Activated CD4-positive, CD25-positive, alpha-beta regulatory T cell treated with anti-CD3 and anti-CD28 coated beads, Interleukin-2, amount 50 U/mL, for 72 hours (primary cell): ENCODE measurements around the gene UBXN2A.

Experiments used
- DNase-seq: peaks from one replicate; pipeline ENCODE4 v3.0.0; 2021

Gene UBXN2A, protein sequence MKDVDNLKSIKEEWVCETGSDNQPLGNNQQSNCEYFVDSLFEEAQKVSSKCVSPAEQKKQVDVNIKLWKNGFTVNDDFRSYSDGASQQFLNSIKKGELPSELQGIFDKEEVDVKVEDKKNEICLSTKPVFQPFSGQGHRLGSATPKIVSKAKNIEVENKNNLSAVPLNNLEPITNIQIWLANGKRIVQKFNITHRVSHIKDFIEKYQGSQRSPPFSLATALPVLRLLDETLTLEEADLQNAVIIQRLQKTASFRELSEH

DNA sequence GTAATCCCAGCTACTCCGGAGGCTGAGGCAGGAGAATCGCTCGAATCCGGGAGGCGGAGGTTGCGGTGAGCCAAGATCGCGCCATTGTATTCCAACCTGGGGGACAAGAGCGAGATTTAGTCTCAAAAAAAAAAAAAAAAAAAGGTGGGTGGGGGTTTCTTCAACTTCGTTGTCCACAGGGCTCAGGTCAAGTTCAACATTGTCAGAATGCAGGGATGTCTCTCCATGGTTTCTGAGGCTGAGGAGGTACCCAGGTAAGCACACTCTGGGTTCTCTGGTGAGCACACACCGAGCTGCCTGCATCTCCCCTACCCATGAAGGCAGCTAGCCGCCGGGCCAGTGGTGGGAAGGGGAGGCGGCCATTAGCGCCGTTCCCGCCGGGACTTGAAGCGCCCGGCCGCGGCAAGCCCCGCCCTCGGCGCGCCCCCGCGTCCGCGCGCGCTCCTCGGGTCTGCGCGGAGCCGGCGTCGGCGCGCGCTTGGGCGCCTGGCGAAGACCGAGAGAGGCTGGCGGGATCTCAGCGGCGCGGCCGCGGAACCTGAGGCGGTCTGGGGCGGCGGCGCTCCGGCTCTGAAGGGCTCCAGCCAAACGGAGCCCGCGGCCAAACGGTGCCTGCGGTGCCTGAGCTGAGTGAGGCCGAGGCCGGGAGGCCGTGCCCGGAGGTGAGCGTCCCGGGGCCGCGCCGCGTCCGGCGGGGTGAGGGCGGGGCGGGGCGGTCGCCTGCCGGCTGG lies at the start of gene UBXN2A:
Gene UBXN2A, plus strand, starts transcription at position 477 of the 731 bp plus-strand sequence. CDS start 17,852 bp downstream, outside the sequence.
- peak; percentile 83 for DNase-seq

DNA sequence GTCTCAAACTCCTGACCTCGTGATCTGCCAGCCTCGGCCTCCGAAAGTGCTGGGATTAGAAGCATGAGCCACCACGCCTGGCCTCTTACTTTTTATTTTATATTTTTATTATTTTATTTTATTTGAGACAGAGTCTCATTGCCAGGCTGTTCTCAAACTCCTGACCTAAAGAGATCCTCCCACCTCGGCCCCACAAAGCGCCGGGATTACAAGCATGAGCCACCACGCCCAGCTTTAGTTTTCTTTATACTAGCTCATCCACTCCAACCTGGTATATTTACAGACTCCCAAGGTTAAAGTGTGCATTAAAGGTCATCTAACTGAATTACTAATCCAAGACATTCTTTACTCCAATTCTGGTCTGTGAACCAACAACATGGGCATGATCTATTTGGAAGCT lies 40.1 kb upstream of the UBXN2A start:
- DNase-seq, result no peak

DNA sequence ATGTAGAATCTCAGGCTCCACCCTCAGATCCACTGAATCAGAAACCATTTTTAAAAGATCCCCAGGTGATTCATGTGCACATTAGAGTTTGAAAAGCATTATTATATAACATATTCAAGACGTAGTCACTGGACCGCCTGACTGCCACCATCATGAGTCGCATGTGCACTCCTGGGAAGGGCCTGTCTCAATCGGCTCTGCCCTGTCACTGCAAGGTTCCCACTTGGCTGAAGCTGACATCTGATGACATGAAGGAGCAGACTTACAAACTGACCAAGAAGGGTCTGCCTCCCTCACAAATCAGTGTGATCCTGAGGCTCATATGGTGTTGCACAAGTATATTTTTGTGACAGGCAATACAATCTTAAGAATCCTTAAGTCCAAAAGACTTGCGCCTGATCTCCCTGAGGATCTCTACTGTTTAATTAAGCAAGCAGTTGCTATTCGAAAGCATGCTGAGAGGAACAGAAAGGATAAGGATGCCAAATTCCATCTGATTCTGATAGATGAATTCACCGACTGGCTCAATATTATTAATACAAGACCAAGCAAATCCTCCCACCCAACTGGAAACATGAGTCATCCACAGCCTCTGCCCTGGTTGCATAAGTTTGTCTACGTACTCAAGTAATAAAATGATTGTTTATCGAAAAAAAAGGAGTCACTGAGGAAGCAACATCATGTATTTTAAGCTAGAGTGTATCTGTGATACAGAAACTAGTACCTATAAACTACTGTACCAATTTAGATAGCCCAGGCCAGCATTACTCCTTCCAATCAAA lies 39.5 kb upstream of the UBXN2A start:
- no peak for DNase-seq

DNA sequence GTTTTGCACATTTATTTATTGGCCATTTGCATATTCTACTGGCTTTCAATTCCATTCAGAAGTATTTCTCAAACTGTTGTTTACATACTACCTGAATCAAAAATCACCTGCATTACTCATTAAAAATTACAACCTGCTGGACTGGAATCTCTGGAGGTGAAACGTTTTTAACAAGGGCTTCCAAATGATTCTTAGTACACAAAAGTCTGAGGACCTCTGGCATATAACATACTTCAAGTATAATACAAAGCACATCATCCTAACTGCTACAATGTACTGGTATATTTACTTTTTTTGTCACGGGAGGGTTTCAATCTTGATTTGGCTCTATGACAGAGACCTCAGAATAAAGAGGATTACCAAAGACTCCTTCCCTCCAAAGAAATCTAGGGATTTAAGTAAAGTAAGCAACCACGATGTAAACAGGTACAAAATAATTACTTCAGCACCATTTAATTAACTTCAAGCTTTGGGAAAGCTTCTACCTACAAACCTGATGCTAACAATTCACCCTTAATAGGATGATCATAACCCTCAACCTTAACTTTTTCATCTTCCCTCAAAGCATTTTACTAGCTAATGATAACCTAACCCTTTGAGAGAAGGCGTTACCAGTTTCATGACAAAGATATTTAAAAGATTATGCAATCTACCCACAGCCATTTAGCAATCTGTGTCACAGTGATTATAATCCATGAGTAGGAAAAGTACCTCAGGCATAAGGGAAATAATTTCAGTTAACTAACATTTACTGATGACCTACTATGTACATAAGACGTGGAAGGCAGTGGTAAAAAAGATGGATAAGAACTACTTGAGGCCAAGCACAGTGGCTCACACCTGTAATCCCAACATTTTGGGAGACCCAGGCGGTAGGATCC lies 38.1 kb upstream of the UBXN2A start:
- no peak for DNase-seq

DNA sequence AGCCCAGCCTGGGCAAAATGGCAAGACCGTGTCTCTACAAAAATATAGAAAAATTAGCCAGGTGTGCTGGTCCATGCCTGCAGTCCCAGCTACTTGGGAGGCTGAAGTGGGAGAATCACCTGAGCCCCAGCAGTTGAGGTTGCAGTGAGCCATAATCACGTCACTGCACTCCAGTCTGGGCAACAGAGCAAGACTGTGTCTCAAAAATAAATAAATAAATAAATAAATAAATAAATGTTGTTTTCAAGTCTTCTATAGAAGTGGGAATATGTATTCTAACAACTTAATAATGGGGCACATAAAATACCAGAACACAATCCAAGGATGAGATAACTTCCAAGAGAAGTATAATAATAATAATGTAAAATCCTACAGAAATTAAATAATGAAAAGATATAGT lies 37.2 kb upstream of the UBXN2A start:
- DNase-seq, result no peak

DNA sequence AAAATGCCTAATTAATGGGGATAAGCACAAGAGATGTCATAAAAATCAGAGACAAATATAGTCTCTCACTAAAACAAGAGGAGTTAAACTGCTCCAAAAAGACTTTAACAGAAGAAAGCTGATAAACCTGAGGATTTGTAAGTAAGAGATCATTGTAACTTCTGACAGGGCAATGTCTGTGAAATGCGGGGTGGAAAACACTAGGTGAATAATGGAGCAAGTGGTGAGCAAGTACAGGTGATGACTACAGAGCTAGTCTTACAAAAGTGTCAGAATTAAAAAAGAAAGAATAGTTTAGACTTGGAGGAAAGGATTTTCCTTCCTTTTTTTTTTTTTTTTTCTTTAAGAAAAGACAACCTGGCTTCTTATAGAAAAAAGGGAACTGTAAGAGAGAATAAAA lies 36.0 kb upstream of the UBXN2A start:
- no peak for DNase-seq

DNA sequence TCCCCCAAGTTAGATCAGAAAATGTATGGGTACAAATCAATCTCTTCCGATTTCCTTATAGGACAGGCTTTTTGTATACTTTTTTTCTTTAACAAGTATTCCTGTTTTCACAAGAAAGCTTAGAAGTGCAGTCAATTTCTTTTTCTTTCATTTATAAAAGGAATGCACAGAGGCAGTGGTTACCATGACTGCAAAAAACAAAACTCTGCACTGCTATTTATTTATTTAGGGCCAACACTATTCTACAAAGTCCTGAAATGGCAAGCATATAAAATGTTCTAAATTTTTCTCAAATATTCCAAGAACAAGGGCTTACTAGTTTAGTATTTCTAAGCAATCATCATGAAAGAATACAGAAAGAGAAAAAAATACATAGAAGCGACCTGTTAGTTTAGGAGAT lies 35.6 kb upstream of the UBXN2A start:
- no peak for DNase-seq

DNA sequence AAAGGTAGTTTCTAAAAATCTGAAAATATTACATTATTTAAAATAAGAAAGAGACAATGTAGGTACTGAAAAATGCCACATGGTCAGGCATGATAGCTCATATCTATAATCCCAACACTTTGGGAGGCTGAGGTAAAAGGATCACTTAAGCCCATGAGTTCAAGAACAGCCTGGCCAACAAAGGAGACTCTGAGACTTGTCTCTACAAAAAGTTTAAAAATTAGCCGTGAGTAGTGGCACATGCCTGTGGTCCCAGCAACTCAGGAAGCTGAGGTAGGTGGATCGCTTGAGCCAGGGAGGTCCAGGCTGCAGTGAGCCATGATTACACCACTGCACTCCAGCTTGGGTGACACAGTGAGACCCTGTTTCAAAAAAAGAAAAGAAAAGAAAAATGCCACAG lies 35.1 kb upstream of the UBXN2A start:
- DNase-seq, result no peak

DNA sequence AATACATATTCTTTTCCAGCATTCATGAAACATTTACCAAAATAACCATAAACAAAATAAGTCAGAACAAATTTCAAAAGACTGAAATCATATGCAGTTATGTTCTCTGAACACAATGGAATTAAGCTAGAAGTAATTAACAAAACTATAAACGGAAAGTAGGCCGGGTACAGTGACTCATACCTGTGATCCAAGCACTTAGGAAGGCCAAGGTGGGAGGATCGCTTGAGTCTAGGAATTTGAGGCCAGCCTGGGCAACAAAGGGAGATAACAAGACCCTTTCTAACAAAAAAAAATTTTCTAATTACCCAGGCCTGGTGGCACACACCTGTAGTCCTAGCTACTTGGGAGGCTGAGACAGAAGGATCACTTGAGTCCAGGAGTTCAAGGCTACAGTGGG lies 28.2 kb upstream of the UBXN2A start:
- no peak for DNase-seq

DNA sequence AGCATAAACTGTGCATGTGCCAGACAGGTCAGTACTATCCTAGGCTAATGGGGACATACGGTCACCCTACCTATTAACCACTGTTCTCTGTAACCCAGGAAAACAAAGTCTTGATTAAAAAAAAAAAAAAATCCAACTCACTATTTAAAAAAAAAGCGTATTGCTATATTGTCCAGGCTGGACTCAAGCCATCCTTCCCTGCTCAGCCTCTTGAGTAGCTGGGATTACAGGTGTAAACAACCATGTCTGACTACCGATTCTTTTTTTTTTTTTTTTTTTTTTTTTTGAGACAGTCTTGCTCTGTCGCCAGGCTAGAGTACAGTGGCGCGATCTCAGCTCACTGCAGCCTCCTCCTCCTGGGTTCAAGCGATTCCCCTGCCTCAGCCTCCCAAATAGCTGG lies 24.9 kb upstream of the UBXN2A start:
- DNase-seq, result no peak

DNA sequence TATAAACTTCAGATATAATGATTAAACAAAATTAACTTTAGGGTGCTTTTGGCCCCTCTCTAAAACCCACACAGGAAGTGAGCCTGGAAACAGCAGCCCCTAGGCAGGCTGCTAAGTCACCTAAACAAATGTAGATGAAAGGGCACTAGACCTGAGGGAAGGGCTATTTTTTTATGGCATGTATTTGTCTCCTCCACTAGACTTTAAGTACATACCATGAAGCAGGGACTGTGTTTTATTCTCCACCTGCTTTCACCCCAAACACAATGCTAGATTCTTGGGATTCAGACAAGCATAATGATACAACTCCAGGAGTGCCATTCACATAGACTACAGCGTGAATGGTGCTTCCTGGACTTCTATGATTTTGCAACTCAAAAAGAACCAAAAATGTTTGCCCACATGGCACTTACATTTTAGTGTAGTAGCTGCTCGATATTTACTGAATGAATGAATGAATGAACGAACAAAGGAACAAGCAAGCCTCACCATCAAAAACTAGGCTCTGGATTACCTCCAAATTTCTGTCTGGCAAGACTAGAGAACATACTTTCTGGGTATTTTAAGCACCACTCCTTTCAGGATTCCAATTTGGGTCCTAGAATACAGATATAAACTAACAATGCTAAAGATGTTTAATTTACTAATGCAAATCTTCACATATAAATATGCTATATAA lies 23.4 kb upstream of the UBXN2A start:
- no peak for DNase-seq

DNA sequence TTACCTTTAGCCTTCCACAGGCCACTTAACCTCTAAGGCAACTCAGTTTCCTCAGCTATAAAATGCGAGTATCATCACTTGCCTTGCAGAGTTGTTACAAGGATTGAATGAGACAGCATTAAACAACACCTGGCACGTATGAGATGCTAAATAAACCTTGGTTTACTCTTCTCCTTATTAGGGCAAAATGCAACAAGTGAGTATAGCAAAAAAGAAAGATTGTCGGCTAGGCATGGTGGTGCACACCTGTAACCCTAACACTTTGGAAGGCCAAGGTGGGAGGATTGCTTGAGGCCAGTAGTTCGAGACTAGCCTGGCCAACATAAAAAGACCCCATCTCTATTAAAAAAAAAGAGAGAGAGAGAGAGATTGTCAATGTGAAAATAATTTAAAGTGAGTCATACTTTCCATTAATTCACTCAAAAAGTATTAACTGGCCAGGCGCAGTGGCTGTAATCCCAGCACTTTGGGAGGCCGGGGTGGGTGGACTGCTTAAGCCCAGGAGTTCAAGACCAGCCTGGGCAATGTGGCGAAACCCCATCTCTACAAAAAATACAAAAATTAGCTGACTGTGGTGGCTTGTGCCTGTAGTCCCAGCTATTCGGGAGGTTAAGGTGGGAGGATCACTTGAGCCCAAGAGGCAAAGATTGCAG lies 21.3 kb upstream of the UBXN2A start:
- DNase-seq, result no peak

DNA sequence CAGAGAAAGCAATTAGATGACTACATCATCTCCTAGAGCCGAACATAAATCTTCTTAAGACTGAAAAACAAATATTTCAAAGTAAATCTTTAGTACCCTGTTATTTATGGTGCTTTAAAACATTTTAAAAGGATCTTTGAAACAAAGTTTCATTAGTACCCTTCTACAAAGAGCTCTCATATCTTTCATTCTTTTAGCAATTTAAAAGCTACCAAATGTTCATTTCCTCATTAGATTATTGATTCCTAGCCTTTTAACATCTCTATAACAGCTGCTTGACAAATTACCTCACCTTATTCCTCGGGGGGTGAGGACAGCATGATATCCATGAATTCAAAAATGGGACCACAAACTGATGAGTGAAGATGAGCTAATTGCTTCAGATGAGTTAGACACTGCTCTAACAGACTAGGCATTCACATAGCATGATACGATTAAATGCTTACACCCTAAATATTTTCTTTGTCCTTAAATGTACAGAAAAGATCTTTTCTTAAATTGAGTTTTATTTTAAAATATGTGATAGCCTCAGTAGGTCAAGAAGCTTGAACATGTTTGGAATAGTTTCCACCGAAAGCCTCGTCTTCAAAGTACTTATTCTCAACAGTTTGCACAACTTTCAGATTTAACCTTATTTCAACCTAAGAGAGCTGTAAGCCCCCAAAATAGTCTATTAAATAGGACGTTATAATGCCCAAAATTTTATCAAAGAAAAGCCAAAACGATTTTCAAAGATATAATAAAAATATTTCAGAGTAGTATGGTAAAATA lies 15.5 kb upstream of the UBXN2A start:
- DNase-seq, result no peak

DNA sequence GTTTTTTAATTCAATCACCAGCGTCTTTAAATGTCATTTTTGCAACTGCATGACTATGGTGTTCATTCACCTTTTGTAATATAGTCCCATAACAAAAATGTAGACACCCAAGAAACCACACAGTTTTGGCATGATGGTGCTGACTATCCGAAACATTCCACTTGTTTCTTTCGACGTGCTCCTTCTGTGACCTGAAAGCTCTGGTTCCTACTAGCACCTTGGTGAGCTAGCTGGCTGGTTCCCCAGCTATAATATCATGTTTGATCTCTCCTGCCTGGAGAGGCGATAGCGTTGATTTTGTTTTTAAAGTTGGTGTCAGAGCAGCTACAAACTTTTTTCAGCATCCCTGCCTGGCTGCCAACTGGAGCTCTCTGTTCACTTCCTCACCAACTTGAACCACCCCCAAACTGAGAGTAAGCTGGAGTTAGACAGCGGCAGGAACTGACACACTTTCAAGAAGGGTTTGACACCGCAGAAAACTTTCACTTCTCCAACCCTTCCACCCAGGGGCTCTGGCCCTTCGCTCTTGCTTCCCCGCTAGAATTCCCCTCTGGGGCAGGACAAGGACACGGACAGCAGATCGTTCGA lies 14.5 kb upstream of the UBXN2A start:
- peak; percentile 54 for DNase-seq

DNA sequence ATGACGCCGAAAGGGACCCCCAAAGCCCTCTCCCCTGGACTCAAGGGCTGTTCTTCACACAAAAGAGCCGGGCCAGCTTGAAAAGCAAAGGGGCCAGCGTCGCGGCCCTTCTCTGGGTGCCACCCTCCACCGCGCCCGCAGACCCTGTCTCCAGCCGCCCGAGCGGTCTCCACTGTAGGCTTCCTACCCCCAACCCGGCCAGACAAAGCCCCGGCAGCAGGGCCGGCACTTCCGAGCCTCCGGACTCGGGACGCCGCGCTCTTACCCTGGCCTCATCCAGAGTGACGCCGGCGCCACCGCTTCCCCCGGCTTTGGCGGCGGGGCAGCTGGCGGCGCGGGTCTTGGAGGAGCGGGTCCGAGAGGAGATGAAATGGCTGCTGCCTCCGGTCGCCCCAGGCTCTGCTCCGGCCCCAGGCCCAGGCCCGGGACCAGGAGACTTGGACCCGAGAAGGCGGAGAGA lies 13.9 kb upstream of the UBXN2A start:
- DNase-seq, result peak; percentile 61

DNA sequence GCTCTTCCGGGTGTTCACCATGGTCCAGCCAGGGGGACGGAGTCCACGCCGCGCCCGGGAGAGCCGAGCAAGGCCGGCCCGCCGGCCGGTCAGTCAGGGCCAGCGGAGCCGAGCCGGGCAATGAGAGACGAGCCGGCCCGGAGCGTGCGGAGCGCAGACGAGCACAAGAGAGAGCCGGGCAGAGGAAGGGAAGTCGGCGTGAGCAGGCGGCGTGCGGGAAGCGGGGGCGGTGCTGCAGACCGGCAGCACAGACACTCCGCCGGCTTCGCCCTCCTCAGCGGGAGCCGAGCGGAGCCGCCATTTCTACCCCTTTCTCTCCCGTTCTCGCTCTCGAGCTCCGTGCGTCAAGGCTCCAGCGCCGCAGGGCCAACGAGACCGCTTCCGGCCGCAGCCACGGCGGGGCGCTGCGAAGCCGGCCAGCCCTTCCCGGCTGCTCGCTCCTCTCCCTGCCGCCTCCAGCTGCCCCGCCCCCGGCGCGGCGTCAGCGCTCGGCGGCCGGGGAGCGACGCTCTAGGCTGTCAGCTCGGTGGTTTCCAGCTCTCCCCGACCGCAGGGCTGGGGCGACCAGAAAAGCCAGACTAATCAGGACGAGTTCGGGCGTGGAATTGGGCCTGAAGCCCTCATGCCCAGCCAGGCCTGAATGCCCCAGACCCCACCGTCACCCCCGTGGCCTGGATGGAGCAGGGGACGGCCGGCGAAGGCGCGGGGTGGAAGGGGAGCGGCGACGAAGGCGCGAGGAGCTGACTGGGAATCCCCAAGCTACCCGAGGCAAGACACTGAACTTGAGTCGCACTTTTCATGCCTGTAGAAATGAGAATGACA lies 13.3 kb upstream of the UBXN2A start, which contains the start of gene ATAD2B:
Gene ATAD2B, minus strand, starts transcription at position 374 of the 822 bp plus-strand sequence. Its CDS starts 353 bp downstream, at position 21.
- peak; percentile 97 for DNase-seq

DNA sequence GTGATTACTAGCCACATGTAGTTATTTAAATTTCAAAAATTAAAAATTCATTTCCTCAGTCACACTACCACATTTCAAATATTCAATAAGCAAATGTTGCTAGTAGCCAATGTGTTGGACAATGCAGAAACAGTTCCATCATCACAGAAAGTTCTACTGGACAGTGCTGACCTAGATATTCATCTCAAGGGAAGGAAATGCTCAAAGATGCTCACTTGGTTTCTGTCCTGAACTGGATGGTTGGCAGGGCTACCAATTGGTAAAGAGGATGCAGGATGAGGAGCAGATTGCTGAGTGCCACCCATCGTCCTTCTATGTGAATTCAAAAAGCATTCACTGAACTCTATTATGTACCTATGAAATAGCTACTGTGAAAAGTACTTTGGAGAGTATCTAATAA lies 6.0 kb upstream of the UBXN2A start:
- no peak for DNase-seq

DNA sequence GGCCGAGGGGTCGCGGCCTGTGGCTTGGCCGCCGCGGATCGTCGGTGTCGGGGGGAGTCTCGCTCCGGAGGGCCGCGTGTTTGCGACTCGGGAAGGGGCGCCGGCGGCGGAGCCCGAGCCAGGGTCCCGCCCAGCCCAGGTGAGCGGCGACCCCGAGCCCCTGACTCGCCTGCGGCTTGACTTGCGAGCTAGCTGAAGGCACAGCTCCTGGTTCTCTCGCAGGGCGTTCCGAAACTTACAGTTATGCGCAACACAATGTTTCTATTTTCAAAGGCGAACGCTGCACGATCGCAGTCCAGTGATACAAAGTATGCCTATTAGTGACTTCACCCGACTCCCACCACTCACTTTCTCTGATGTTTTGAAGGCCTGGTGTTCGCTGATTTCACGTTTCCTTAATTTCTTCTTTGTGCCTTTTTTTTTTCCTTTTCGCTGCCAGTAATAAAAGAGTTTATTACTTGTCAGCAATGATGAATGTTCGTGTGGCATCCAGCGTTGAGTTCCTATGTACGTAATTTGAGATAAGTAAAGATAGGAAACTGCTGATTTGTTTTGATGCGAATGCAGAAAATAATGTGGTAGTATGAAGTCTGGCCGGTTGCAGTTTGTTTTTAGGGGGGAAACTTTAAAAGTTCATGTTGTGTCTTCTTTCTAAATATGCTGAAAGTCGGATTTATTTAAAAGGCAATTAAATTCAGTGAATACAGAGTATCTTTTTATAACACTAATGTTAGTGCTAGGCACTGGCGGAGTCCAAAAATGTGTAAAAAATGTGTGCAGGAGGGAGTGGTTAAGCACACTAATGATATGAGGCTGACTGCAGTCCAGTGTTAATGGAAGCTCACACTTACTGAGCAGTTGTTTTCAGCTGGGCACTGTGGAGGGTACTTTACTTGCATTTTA lies 706 bp downstream of the UBXN2A start:
- no peak for DNase-seq
